ENCODE results near the gene AJAP1.

- TF ChIP-seq CTCF (IDR thresholded peaks at IDR 0.05) = no peak
- no peak for TF ChIP-seq EZH2phosphoT487 (IDR thresholded peaks at IDR 0.05; ENCODE audit: borderline replicate concordance, low read depth)
Measured at GRCh38 chr1:4674676-4675075, 20.3 kb downstream of the AJAP1 start.

All from SK-N-SH (cell line).